ENCODE results near the gene LRRC74B.
"Not testable (repeated sequence)": the region's sequence is repeated elsewhere in the genome, so short reads cannot be mapped to it uniquely, and the experiment has no call there.

The LRRC74B gene

DNA sequence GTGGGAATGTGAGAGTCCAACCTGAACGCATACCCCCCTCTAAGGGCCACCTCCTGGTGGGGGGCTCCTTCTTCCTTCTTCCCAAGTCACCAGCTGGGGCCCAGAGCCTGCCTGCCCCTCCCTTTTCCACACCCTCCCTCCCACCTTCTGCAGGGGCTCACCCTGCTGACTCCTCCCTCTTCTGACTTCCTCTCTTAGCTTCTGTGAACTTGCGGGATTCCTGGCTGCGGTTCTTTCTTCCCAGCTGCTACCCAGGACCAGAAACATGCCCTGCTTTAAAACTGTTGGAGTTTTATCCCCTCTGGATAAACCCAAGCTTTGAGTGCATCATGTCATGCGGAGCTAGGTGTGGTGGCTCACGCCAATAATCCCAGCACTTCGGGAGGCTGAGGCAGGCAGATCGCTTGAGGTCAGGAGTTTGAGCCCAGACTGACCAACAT, 10.2 kb downstream of the LRRC74B start:
- no peak for DNase-seq

DNA sequence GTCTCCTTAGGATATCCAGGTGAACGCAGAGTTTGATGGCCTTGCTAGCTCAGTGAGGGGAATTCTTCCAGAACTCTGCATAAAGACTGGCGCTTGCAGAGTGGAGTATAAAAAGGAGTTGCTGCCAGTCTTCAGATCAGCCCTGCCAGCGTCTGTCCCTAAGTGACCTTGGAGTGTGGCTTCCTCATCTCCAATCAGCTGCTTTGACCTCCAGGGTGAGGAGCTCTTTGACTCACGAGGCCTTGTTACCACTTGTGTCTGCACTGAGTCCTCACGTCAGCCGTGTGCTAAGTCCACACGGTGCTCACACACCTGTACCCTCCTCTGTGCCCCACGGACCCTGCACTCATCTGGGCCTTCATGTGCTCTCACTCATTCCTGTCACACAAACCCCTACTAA, 14.6 kb downstream of the LRRC74B start:
- not testable (repeated sequence) for DNase-seq

DNA sequence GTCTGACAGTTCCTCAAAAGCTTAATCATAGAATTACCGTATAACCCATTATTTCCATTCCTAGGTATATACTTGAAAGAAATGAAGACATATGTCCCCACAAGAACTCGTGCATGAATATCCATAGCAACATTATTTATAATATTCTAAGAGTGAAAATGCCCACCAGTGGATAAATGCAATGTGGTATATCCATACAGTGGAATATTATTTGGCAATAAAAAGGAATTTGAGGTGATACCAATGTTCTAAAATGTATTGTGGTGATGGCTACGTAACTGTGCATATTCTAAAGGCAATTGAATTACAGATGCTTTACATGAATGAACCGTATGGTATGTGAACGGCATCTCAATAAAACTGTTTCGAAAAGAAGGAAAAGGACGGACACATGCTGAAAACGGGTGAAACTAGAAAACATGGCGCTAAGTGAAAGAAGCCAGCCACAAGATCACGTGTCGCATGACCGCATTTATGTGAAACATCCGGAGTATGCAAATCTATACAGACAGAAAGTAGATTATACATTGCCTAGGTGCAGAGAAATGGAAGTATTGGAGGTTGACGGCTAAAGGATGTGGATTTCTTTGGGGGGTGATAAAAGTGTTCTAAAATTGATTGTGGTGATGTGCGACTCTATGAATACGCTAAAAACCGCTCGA, 16.0 kb downstream of the LRRC74B start:
- not testable (repeated sequence) for DNase-seq

DNA sequence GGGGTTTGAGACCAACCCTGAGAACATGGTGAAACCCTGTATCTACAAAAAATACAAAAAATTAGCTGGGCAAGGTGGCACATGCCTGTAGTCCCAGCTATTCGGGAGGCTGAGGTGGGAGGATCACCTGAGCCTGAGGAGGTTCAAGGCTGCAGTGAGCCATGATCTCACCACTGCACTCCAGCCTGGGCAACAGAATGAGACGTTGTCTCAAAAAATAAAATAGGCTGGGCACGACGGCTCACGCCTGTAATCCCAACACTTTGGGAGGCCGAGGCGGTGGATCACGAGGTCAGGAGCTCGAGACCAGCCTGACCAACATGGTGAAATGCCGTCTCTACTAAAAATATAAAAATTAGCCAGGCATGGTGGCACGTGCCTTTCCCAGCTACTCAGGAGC, 18.7 kb downstream of the LRRC74B start:
- DNase-seq, result not testable (repeated sequence)

DNA sequence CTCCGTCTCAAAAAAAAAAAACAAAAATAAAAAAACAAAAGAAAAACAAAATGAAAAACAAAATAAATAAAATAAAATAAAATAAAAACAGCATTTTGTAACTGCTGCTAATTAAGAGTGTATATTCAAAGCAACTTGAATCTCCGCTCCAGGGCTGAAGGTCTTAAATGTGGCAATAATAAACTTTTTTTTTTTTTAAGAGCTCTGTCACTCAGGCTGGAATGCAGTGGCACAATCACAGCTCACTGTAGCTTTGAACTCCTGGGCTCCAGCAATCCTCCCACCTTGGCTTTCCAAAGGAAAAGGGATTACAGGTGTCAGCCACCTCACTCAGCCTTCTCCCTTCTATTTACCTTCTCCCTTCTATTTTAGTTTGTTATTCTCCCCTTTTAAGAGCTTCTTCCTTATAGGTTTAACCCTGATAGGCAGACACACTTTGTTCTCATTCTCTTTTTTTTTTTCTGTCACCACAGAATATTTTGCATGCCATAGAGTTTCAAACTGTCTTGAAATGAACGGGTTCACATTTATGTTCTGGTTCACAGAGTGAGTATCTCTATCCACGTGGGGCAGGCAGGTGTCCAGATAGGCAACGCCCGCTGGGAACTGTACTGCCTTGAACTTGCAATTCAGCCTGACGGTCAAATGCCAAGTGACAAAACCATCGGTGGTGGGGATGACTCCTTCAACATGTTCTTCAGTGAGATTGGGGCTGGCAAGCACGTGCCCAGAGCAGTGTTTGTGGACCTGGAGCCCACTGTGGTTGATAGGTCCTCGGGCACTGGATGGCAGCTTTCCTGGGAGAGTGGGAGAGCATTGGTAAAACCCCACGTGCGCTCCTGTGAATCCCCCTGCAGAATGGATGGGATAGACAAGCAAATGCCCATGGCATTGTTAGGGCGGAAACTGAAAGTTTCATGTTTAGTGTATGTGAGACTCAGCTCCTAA, 19.4 kb downstream of the LRRC74B start:
- DNase-seq, result no peak

DNA sequence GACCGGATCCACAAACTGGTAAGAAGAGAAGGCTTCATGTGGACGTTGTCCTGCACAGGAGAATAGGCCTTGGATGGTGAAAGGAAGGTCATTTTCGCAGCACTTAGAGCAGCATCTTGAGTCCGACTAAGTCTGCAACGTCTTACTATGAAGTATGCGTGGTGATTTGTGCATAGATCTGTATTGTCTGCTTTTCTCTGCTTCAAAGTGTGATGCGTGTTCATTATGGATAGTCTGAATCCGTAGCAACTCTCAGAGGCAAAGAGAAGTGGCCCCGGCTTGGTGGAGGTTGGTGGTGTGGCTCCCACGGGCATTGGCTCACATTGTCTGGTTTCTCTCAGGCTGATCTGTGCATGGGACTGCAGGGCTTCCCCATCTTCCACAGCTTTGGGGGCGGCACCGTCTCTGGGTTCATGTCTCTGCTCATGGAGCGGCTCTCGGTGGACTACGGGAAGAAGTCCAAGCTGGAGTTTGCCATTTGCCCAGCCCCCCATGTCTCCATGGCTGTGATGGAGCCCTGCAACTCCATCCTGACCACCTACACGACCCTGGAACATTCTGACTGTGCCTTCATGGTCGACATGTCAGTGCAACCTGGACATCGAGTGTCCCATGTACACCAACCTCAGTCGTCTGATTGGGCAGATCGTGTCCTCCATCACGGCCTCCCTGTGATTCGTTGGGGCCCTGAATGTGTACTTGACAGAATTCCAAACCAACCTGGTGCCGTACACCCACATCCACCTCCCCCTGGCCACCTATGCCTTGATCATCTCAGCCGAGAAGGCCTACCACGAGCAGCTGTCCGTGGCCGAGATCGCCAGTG, 21.5 kb downstream of the LRRC74B start:
- DNase-seq, result no peak

DNA sequence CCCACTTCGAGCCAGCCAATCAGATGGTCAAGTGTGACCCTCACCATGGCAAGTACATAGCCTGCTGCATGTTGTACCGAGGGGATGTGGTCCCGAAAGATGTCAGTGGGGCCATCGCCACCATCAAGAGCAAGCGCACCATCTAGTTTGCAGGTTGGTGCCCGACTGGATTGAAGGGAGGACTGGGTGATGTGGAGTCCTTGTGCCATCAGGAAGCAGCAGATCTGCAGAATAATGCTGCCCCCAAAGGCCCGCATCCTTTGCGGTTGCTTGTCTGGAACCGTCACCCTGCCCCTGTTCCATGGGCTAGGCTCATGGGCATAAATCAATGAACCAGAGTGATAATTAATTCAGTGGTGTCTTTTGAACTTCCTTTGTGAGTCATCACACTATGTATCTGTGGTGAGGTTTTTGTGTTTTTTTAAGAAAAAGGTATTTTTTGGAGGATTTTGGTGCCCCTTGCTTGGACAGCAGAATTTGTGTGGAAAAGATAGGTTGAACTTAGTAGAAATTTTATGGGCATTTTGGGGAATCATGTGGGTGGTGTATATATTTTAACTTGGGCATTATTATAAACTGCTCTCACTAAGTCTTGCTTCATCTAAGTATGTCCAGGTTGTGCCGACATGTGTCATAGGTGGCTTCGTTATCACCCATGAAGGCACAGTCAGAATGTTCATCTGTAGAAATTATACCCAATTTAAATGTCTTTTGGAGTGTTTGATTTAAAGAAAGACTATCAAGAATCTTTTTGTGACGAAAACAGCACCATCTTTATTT, 22.3 kb downstream of the LRRC74B start:
- no peak for DNase-seq

DNA sequence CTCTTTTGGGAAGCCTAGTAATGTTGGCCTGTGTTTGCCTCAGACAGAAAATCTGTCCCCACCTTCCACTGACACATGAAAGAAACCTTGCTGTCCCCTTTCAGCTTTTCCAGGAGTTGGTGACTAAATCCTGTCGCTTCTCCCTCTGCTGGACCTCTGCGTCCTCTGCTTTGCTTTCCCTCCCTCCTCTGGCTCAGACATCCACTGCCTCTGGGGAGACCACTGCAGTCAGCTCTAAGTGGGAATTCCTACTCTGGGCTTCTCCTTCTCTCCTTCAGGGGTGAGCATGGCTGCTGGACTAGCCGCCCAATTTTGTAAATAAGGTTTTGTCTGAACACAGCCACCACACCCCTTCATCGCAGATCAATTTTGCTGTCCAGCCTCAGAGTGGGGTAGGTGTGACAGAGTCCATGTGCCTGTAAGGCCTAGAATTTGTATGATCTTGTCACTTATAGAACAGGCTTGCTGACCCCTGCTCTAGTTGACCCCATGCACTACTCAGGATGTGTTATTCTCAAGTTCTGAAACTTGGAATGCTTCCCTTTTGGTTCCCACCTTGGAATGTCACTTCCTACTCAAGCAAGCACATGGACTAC, 23.0 kb downstream of the LRRC74B start:
- DNase-seq, result no peak

DNA sequence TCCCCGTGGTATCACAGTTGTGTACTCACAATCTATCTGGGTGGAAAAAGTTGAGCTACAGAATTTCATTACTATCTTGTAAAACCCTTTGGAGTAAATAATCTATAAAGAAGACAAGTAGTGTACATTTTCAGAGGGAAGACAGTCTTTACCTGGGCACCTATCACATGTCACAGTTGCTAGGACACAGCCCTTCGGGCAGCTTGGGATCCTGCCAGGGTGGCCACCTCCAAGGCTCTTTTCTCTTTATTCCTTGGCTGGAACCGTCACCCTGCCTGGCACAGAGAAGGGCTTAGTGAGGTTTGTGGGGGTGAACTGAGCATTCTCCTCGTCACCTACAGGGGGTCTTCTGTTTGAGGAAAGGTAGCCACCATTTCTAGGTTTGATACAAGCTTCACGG, 23.6 kb downstream of the LRRC74B start:
- no peak for DNase-seq

DNA sequence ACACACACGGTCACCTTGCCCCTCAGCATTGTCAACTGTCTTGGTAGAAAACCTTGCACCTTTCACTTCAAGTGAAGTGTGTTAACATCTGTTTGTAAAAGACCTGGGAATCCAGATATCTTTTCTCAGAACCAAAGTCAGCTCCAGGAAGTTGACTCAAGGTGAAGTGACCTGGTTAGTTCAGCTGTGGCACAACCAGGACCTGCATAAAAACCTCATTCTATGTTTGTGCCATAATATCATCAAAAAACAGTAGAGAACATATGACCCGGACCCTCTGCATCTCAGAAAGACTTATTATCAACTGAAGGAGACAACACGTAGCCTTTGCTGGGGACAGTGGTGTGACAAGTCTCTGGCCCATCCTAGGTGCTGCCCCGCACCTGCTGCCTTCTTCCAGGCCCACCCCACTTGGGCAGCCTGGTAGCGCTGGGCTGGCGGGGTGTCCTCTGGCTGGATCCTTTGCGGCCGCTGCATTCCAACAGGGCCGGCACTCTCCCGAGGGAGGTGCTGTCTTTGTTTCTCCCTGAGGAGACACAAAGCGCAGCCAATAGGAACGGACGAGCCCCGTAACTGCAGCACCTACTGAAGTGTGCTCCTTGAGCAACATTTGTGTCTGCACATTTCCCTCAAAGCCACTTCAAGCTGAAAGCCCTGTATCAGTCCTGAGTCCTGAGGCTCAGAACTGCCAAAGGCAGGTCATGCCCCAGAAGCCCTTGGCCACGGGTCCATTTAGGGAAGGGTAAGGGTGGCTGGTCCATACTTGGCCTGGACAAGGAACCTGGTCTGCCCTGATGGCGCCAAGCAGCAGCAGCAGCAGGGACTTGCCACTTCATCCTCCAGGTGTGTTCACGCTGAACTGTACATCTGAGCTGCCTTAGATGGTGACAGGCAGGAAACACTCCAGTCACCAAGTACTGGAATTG, 25.2 kb downstream of the LRRC74B start:
- no peak for DNase-seq

DNA sequence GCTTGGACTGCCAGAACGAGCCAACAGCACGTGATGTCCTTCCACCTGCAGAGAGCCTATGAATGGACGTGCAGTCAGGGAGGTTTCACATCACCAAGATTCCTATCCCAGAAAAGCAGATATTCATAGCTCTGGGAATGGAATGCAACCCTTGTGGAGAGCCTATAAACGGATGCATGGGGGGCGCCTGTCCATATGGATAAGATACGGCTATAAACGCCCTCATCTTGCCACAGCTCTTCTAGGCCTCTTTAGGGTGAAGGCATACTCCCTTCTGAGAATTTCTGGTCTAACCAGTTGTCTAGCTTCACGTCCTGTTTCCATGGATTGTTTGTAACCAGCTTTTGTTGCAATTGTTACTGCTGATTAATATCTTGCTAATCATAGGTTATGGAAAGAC, 26.1 kb downstream of the LRRC74B start:
- DNase-seq, result not testable (repeated sequence)

DNA sequence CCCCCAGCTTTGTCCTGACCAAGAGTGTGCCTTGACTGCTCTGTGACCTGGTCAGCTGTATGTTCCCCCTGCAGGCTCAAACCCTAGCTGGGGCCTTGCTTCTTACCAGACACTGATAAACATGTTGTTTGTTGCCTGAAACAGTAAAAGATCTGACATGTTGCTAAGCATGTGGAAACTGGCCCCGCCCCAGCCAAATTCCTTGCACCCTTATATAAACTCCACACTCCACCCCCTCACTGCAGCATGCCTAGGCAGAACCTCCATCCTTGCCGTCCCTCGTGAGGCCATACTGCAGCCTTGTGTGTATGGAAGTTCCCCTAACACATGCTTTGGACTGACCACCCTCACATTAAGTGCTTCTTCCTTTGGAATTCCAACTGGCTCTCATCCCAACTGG, 27.3 kb downstream of the LRRC74B start:
- no peak for DNase-seq

DNA sequence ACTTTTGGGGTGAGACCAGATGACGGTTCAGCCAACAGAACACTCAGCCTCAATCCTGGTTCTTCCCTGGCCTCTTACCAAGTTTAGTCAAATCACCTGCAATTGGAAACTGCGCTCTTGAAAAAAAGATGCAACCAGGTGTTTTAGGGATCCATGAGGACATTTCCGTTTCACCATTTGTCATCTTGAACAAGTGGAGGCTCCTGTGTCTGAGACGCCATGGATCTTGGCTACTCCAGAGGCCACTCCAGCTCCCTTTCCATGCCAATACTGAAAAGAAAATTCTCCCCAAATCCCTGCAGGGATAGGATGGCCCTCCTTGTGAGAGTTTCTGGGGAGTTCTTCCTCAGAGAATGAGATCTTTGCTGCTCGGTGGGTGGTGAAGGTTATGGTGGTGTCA, 27.7 kb downstream of the LRRC74B start:
- no peak for DNase-seq

DNA sequence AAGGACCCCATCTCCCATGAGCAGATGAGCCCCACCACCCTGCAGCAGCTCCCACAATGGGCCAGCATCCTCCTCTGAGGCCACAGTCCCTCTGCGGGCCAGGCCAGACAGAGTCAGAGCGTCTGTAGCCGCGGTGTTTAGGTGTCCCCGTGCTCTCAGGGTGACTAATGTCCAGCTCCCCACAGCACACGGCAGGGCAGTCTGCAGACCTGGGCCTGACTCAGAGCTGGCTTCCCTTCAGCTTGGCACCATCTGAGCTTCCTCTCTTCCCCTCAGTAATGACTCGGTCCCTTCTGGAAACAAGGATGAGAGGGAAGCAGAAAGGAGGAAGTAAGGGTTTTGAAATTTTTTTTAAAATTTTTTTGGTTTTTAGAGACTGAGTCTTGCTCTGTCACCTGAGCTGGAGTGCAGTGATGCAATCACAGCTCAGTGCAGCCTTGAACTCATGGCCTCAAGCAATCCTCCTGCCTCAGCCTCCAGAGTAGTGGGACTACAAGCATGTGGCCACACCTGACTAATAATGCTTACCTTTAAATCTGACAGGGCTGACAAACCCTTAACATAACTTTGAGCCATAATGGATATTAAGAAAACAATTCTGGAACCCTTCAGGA, 28.5 kb downstream of the LRRC74B start:
- peak; percentile 65 for DNase-seq

DNA sequence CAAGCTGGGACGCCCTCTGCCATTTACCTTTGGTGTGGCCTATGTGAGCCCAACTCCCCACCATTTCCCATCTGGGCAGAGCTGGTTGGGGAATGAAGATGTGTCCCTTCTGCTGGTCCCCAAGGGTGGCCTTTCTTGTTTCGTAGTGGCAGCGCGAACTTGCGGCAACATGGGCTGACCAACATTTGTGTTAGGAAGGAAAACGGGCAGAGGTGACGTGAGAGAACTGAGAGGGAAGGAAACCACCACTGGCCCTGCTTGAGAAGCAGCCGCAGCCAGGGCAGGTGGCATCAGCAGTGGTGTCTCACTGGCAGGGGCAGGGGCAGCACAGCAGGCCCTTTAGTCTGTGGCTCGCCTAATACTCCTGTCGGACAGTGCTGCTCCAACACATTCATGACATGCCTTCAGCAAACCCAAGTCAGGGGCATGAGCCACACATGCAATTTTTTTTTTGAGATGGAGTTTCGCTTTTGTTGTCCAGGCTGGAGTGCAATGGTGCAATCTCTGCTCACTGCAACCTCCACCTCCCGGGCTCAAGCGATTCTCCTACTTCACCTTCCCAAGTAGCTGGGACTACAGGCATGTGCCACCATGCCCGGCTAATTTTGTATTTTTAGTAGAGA, 29.9 kb downstream of the LRRC74B start:
- DNase-seq, result no peak

DNA sequence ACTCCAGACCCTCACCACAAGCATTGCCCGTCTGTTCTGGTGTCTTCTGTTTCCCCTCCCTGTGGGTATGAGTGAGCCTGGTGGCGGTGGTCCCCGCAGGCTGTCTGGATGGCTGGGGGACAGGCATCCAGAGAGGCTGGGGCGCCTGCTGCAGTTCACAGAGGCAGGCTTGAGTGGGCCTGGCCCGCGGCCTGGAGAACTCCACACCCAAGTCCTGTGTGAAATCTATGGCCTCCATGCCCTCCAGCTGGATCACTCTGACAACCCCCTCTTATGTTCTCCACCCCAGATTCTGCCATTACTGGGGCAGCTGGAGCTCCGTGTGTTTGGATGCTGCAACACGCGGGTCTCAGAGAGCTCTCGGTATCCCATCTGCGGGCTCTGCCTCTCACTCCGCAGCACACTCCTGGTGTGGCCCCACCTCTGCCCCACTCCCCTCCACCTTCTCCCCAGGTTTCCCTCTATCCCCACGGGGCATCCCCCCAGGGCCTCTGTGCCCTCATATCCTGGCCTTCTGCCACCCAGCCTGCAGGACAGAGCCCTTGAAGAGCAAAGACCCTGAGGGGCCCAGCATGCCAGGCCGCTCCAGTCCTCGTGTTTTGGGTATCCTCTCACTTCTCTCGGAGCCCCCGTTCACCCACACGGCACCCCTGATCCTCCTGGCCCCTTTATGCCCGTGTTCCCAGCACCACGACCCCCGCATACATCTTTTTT, 31.3 kb downstream of the LRRC74B start:
- no peak for DNase-seq

DNA sequence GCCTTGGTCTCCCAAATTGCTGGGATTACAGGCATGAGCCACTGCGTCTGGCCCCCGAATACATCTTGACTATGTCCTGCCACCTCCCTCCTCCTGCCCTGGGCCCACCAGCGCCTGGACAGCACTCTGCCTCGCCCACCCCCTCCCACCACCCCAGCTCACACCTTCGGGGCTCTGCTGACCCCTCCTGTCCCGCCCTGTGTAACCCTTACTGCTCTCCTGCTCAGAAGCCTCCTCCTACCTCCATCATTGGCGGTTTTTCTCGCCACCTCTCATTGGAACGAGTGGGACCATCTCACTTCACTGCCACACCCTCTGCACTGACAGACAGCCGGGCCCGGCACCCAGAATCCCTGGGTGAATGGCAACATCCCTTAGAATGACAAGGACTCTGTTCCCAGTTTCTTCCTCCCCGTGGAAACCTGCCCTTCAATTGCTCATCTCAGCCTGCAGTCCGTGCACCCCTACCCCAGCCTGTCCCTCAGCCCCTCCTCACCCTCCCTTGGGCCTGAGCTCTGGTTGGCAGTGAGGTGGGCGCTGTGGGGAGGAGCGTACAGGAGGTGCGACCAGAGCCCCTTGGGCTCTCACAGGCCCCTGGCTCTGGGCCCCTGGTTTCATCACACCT, 32.2 kb downstream of the LRRC74B start:
- no peak for DNase-seq

DNA sequence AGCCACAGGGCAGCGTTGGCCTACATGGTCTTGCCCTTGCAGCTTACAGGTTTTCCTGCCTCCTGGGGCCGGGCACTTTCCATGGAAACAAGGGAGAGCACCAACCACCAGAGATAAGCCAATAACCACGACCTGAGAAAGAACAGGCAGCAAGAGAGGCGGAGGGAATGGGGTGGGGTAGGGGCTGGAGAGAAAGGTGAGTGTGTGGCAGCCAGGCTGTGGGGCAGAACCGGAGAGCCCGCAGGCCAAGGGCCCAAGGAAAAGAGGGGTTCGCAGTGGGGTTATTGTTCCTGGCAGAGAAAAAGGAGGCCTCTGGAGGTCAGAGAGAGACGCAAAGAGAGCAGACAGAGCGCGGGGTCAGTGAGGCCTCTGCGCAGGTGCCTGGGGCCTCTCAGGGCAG, 33.2 kb downstream of the LRRC74B start:
- no peak for DNase-seq

DNA sequence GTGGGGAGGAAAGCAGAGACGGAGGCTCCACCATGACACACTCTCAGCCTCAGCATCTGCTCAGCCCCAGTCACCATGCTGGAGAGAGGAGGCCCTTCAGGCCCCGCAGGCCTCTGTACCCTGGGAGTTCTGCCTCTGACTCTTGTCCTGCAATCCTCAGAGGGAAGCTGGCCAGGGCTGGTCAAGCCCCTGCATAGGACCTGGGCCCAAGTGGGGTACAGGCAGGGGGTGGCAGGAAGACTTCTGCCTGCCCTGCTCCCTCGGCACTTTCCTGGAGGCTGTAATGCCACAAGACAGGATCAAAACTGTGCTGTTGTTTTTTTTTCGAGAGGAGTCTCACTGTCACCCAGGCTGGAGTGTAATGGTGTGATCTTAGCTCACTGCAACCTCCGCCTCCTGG, 33.7 kb downstream of the LRRC74B start:
- no peak for DNase-seq

Data from 8988T (cell line).